Heart left ventricle (tissue), 13 donors: ENCODE results near the gene CCR3.

Experiments used
- POLR2A ChIP-seq, 2 donors: fragments of 450-650 bp; IDR thresholded peaks; one replicate each; pipeline ENCODE4 v1.6.1; 2017; ENCODE audit warnings: antibody characterized with exemption in 2 of 2, mild to moderate bottlenecking in 2 of 2, moderate library complexity in 2 of 2
- TF ChIP-seq, protein P1 (sequence below), 12 donors: fragments of 200-600 bp; sonication (generic) in 4 of 12; IDR thresholded peaks; one replicate each; pipeline versions ENCODE4 v1.5.0 to v1.8.0; 2018 to 2022; ENCODE audit warnings: antibody characterized with exemption in 12 of 12, mild to moderate bottlenecking in 5 of 12
- donor health status: ischemic (EF 13 %, LVEDD 7.1; RV severe dilation, severe dysfunction).
- donor health status: DM: no; HTN: yes; CAD: no.
- donor health status: DM: no; HTN: no; CAD: no.
- donor health status: ischemic (EF 25% LVEDD 6.9; RV normal size, moderate dysfunction).
- donor health status: ischemic (EF 25% LVEDD 5.7; RV mildly dilated, moderate dysfunction).
- donor health status: ischemic (EF 35%, LVEDD 5.7; RV mildly dilated, moderate dysfunction).
- donor health status: nonischemic (EF 11% LVEDD 7.7; RV severe dilation, severe dysfunction).
- donor health status: DM: yes; HTN: yes; CAD: no.
- donor health status: PGD.
- donor health status: ischemic (EF 29% LVEDD 5.4; RV normal size, mild dysfunction).
- donor health status: nonischemic (EF 23%, LVEDD 6.1; RV moderate dilation, normal function).

- TF ChIP-seq POLR2A (IDR thresholded peaks at IDR 0.05): no peak
- TF ChIP-seq, protein P1, sequence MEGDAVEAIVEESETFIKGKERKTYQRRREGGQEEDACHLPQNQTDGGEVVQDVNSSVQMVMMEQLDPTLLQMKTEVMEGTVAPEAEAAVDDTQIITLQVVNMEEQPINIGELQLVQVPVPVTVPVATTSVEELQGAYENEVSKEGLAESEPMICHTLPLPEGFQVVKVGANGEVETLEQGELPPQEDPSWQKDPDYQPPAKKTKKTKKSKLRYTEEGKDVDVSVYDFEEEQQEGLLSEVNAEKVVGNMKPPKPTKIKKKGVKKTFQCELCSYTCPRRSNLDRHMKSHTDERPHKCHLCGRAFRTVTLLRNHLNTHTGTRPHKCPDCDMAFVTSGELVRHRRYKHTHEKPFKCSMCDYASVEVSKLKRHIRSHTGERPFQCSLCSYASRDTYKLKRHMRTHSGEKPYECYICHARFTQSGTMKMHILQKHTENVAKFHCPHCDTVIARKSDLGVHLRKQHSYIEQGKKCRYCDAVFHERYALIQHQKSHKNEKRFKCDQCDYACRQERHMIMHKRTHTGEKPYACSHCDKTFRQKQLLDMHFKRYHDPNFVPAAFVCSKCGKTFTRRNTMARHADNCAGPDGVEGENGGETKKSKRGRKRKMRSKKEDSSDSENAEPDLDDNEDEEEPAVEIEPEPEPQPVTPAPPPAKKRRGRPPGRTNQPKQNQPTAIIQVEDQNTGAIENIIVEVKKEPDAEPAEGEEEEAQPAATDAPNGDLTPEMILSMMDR (IDR thresholded peaks at IDR 0.05): no peak
Measured at GRCh38 chr3:46314517-46314916, 72.3 kb downstream of the CCR3 start.
